ENCODE results near the gene TMEM132D.

DNA sequence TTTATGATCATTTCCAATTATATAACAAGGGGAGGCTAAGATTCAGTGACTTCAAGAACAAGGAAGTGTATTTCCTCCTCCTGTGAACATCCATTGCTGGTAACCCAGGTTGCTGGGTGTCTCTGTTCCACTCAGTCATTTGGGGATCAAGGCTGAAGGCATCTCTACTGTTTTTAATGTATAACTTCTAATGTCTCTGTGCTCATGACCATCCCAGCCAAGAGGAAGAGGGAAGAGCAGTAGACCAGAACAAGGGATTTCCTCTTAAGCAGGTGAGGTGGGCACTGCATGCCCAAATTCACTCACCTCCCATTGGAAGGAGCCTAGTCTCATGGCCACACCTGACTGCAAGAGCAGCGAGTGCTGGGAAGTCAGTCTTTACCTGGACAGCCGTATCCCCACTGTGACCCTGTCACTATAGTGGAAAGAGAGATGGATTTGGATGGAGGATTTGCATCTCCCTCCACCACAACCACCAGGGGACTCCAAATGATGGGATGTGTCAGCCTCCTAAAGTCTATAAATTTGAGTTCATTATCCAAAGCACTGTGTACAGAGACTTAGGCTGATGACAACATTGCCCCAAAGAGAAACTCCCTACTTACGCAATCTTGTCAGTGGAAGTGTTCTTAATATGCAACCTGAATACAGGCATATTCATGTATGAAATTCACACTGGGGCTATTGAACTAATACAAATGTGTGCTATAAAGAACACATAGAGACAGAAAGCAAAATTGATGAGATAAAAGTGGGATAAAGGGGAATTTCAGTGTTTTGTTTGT lies 368.7 kb downstream of the TMEM132D start:
- TF ChIP-seq SIN3A (IDR thresholded peaks at IDR 0.05; ENCODE audit: borderline replicate concordance, insufficient read depth, low read depth, low read length), result no peak
- TF ChIP-seq, protein P1, sequence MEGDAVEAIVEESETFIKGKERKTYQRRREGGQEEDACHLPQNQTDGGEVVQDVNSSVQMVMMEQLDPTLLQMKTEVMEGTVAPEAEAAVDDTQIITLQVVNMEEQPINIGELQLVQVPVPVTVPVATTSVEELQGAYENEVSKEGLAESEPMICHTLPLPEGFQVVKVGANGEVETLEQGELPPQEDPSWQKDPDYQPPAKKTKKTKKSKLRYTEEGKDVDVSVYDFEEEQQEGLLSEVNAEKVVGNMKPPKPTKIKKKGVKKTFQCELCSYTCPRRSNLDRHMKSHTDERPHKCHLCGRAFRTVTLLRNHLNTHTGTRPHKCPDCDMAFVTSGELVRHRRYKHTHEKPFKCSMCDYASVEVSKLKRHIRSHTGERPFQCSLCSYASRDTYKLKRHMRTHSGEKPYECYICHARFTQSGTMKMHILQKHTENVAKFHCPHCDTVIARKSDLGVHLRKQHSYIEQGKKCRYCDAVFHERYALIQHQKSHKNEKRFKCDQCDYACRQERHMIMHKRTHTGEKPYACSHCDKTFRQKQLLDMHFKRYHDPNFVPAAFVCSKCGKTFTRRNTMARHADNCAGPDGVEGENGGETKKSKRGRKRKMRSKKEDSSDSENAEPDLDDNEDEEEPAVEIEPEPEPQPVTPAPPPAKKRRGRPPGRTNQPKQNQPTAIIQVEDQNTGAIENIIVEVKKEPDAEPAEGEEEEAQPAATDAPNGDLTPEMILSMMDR (IDR thresholded peaks at IDR 0.05), result no peak
